ENCODE data around the gene MLLT3.
A peak's percentile ranks its signal among the peaks of the same experiment; 100 is the strongest.

The MLLT3 gene

GRCh38 chr9:20622330-20623020, at the start of gene MLLT3:
Gene MLLT3 (minus strand): TSS chr9:20622499.
- peak; percentile 93 for DNase-seq (ENCODE audit: low read depth in 2 of 2)

- DNase-seq (ENCODE audit: low read depth in 2 of 2): no peak
These were observed 49.3 kb upstream of the MLLT3 start for GRCh38 chr9:20671635-20672034.

- no peak for DNase-seq (ENCODE audit: low read depth in 2 of 2)
These were observed 48.1 kb upstream of the MLLT3 start for GRCh38 chr9:20670395-20670794.

GRCh38 chr9:20664501-20664900, 42.2 kb upstream of the MLLT3 start:
- DNase-seq (ENCODE audit: low read depth in 2 of 2): no peak

GRCh38 chr9:20663133-20663532, 40.8 kb upstream of the MLLT3 start:
- DNase-seq (ENCODE audit: low read depth in 2 of 2): no peak

GRCh38 chr9:20662156-20662555, 39.9 kb upstream of the MLLT3 start:
- DNase-seq (ENCODE audit: low read depth in 2 of 2): no peak

- DNase-seq (ENCODE audit: low read depth in 2 of 2): no peak
These were observed 37.2 kb upstream of the MLLT3 start for GRCh38 chr9:20659474-20659967.

GRCh38 chr9:20658677-20659473, 36.6 kb upstream of the MLLT3 start:
- no peak for DNase-seq (ENCODE audit: low read depth in 2 of 2)

- DNase-seq (ENCODE audit: low read depth in 2 of 2): peak in 1 of 2 donors; percentile 1
These were observed 36.0 kb upstream of the MLLT3 start for GRCh38 chr9:20658246-20658667.

- no peak for DNase-seq (ENCODE audit: low read depth in 2 of 2)
These were observed 29.6 kb upstream of the MLLT3 start for GRCh38 chr9:20651939-20652338.

- DNase-seq (ENCODE audit: low read depth in 2 of 2): no peak
These were observed 28.5 kb upstream of the MLLT3 start for GRCh38 chr9:20650750-20651299.

- DNase-seq (ENCODE audit: low read depth in 2 of 2): no peak
These were observed 28.0 kb upstream of the MLLT3 start for GRCh38 chr9:20650313-20650712.

GRCh38 chr9:20649381-20649780, 27.1 kb upstream of the MLLT3 start:
- DNase-seq (ENCODE audit: low read depth in 2 of 2): no peak

- DNase-seq (ENCODE audit: low read depth in 2 of 2): no peak
These were observed 24.4 kb upstream of the MLLT3 start for GRCh38 chr9:20646656-20647055.

- no peak for DNase-seq (ENCODE audit: low read depth in 2 of 2)
These were observed 21.4 kb upstream of the MLLT3 start for GRCh38 chr9:20643660-20644059.

- DNase-seq (ENCODE audit: low read depth in 2 of 2): no peak
These were observed 19.7 kb upstream of the MLLT3 start for GRCh38 chr9:20642045-20642444.

GRCh38 chr9:20640331-20641187, 18.3 kb upstream of the MLLT3 start:
- DNase-seq (ENCODE audit: low read depth in 2 of 2): peak; percentile 38 to 62

- no peak for DNase-seq (ENCODE audit: low read depth in 2 of 2)
These were observed 14.7 kb upstream of the MLLT3 start for GRCh38 chr9:20636888-20637440.

GRCh38 chr9:20634895-20635294, 12.6 kb upstream of the MLLT3 start:
- DNase-seq (ENCODE audit: low read depth in 2 of 2): no peak

GRCh38 chr9:20632705-20633104, 10.4 kb upstream of the MLLT3 start:
- no peak for DNase-seq (ENCODE audit: low read depth in 2 of 2)

- no peak for DNase-seq (ENCODE audit: low read depth in 2 of 2)
These were observed 8.1 kb upstream of the MLLT3 start for GRCh38 chr9:20630241-20630943.

Data from stimulated activated CD8-positive, alpha-beta memory T cell treated with anti-CD3 and anti-CD28 coated beads, Interleukin-2, amount 100 ng/mL, for 1 hour (primary cell).